GM18499 (cell line): Measurements from ENCODE around the gene ANXA6.

ENCODE experiments used
- ATAC-seq: cut with Tn5 transposase; IDR thresholded peaks from one replicate; pipeline ENCODE4 v1.9.1; 2021; ENCODE audit warnings: moderate number of reproducible peaks; ENCODE audit not compliant: insufficient read depth, unreplicated experiment

Gene ANXA6

GRCh38 chr5:151071021-151071420 lies 86.6 kb downstream of the ANXA6 start:
- no peak for ATAC-seq

GRCh38 chr5:151070449-151070848 lies 87.1 kb downstream of the ANXA6 start:
- ATAC-seq: no peak

DNA sequence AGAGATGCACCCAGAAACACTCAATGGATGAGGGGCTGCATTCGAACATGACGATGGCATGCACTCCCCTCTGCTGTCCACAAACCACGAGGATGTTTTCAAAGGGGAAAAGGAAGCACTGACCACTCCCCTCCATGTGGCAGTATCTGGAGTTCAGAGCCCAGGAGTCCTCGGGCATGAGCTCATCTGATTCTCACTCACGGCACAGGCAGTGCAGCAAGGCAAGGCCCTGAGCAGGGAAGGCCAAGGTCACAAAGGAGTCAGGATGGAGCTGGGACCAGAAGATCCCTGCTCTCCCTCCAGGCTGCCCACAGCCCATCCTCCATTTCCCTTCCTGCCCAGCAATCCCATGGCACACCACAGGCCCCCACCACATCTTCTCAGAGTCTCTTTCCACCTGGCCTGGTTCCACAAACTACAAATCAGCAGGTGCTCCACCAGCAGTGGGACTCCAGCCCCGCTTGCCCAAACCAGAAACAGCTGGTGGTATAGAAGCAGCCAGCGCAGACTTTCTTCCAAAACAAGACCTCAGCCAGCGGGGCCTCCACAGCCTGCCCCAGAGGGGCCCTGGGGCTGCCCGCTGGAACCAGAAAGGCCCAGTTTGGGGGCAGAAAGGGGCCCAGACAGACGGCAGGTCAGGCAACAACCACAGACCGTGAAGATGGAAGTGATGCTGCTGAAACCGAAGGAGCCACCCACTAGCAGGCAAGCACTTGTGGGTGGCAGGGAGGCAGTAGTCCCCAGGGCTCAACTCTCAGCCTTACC lies 89.0 kb downstream of the ANXA6 start:
- no peak for ATAC-seq

GRCh38 chr5:151067632-151068432 lies 89.7 kb downstream of the ANXA6 start:
- no peak for ATAC-seq

DNA sequence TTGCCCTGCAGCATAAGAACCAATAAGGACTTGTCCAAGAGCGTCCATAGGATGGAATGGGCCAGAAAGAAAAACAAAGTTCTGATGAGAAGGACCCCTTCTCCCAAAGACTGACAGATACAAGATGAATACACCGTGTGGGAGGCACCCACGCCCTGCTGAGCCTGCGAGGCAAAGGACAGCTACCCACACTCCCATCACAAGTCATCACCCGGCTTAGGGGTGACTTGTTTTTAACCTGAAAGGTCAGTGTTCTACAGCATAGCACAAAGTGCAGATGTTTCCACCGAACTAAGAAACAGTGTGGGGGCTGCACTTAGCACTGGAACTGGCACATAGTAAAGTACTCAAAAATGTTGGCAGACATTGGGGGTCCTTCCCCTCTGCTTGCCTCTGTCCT lies 90.7 kb downstream of the ANXA6 start:
- no peak for ATAC-seq

DNA sequence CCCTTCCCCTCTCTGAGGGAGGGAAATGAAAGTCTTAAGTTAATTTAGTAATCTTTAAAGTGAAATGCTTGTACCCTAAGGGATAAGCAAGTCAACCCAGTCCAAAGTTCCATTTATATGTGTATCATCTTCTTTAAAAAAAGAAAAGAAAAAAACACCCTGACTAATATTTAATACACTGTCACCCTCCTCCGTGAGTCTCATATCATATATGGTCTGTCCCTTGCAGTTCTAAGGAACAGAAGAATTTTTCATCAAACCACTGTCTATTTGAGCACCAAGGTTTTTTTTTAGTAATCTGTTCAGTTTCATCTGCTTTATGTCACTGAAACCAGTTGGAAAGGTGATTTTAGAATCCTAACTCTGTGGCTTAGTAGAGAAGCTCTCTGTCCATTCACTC lies 92.0 kb downstream of the ANXA6 start:
- no peak for ATAC-seq

DNA sequence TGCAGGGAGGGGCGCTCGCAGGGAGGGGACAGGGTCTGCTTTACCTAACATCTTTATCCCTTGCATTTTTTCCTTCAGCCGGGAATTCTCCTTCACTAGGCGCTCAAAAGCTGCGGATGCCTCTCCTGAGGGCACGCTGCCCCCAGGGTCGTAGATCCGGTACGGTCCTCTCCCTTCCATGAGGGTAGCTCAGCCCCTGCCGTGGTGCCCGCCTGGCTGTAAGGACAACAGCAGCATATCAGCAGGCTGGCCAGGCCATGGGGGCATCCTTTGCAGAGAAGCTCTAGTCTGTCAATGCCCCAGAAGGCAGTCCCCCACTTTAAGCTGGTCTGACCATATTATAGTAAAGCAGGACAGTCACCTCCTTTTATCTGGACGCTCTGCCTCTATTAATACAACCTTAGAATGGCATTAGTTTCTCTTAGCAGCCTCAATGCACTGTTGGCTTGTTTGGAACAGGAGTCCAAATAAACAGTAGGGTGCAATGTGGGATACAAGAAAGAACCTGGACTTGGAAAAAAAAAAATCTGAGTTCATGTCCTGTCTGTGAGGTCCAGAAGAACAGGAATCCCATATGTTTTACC lies 92.6 kb downstream of the ANXA6 start:
- no peak for ATAC-seq

- ATAC-seq: no peak
Measured at GRCh38 chr5:151063142-151063989, 94.2 kb downstream of the ANXA6 start.

DNA sequence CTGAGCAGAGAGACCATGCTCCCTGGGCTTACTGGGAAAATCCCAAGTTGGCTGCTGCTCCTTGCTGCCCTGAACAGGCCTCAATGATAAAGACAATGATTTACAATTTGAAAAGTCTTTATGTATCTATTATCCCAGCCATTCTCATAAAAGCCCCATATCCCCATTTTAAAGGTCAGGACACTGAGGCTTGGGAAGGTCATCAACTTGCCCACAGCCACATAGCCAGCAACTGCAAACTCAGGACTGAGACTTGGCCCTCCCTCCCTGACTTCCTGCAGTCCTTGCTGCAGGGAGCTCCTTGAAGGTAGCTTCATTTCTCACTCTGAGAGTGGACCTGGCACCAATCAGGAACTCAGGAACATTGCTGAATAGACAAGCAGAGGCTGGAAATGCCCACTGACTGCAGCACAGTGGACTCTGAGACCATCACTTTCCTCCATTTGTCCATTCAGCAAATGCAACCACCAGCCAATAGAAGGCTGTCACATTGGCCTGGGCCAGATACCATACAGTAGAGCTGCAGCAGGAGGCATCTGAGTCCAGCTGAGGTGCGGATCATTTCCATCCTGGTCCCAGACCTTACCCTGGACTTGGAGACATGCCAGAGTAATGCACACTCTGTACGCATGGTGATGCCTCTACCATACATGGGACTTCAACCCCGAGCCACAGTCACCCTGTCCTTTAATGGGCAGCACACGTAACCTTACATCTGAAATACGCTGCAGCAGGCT lies 95.0 kb downstream of the ANXA6 start:
- no peak for ATAC-seq

- no peak for ATAC-seq
Measured at GRCh38 chr5:151060742-151061141, 96.8 kb downstream of the ANXA6 start.

DNA sequence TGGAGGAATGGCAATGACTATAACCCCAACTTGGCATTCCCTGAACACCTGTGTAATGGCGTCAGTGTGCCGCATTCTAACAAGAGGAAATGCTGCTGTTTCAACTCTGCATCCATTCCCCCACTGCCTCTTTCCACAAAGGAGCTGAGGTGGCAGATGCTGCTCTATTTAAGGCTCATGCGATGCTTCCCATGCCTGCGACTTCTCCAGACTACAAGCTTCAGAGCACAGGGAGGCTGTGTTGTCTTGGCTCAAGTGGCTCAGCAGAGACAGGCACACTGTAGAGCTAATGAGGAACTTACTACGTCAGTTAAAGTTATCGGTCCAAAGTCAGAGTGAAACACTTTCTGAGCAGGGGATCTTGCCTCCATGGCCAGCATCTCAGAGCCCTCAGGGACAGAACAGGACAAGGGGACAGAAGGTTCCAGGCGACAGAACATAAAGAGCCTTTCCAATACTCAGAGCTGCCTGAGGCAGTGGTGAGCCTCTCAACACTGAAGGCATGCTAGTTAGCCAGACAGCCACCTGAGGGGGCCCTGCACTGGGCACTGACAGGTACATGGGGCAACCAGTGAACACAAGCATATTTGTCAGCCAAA lies 98.6 kb downstream of the ANXA6 start:
- ATAC-seq: no peak

DNA sequence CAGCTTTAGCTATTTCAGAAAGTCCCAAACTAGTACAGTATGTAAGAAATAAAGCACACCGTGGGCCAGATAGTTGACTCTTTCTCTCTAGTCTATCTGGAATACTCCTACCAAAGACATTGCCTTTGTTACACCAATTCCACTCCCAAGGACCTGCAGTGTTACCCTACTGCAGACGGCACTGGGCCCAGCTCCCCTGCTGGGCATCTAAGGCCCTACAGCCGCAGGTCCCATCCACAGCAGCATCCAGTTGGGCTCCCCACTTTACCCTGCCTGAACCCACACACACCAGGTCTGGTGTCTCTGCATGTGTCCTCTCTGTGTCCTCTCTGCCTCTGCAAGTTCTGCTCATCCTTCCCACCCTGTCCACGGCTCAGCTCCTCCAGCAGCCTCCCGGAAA lies 99.3 kb downstream of the ANXA6 start:
- no peak for ATAC-seq

GRCh38 chr5:151056379-151057325 lies 100.9 kb downstream of the ANXA6 start:
- ATAC-seq: no peak

- no peak for ATAC-seq
Measured at GRCh38 chr5:151055336-151055735, 102.2 kb downstream of the ANXA6 start.

DNA sequence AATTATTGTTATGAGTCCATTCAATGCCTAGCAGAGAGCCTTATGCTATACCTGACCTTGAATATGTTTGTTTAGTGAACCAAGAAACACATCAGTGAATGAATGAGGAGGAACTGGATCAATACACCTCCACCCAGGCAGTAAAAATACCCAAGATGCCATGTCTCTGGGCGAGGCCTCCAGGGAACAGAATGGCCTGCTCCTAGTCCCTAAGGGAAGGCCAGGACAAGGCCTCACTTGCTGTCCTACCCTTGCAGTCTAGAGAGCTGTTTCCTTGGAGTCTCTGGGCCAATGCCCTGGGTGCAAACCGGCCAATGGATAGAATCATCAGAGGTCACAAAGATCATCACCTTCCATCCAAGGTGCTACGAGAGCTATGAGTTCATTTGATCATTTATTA lies 102.9 kb downstream of the ANXA6 start:
- no peak for ATAC-seq

- ATAC-seq: no peak
Measured at GRCh38 chr5:151053796-151054462, 103.7 kb downstream of the ANXA6 start.

- ATAC-seq: no peak
Measured at GRCh38 chr5:151052836-151053235, 104.7 kb downstream of the ANXA6 start.
